ACC112 (cell line): ENCODE data around the gene C19orf81.
"Not testable (repeated sequence)": the region's sequence is repeated elsewhere in the genome, so short reads cannot be mapped to it uniquely, and the experiment has no call there.

ENCODE experiments used
- H2AFZ ChIP-seq: fragments of 200-600 bp; sonication (generic); one replicate; pipeline ENCODE4 v1.6.0; 2017; ENCODE audit warnings: antibody characterized with exemption, low read length; ENCODE audit not compliant: unreplicated experiment
- H3K27ac ChIP-seq: fragments of 200-600 bp; sonication (generic); 2 replicates; pipeline ENCODE4 v1.5.1; 2014; ENCODE audit warnings: low read depth, mild to moderate bottlenecking, antibody characterized with exemption, low read length, moderate library complexity
- H3K27me3 ChIP-seq: fragments of 200-600 bp; sonication (generic); 2 replicates; pipeline ENCODE4 v1.6.1; 2014; ENCODE audit warnings: mild to moderate bottlenecking, antibody characterized with exemption, low read length, moderate library complexity, mixed read lengths; ENCODE audit not compliant: insufficient read depth
- H3K36me3 ChIP-seq: fragments of 200-600 bp; sonication (generic); 2 replicates; pipeline ENCODE4 v1.6.1; 2016; ENCODE audit warnings: mild to moderate bottlenecking, antibody characterized with exemption, low read length, moderate library complexity, mixed read lengths; ENCODE audit not compliant: insufficient read depth
- H3K4me1 ChIP-seq: fragments of 200-600 bp; sonication (generic); one replicate; pipeline ENCODE4 v1.6.1; 2016; ENCODE audit warnings: low read length, mixed read lengths; ENCODE audit not compliant: insufficient read depth, unreplicated experiment, control insufficient read depth
- H3K4me3 ChIP-seq: fragments of 200-600 bp; sonication (generic); 2 replicates; pipeline ENCODE4 v1.5.1; 2014; ENCODE audit warnings: mild to moderate bottlenecking, low read depth, low read length
- H3K79me2 ChIP-seq: fragments of 200-600 bp; sonication (generic); one replicate; pipeline ENCODE4 v1.6.0; 2016; ENCODE audit warnings: low read length; ENCODE audit not compliant: control insufficient read depth, unreplicated experiment, insufficient read depth

The C19orf81 gene

DNA sequence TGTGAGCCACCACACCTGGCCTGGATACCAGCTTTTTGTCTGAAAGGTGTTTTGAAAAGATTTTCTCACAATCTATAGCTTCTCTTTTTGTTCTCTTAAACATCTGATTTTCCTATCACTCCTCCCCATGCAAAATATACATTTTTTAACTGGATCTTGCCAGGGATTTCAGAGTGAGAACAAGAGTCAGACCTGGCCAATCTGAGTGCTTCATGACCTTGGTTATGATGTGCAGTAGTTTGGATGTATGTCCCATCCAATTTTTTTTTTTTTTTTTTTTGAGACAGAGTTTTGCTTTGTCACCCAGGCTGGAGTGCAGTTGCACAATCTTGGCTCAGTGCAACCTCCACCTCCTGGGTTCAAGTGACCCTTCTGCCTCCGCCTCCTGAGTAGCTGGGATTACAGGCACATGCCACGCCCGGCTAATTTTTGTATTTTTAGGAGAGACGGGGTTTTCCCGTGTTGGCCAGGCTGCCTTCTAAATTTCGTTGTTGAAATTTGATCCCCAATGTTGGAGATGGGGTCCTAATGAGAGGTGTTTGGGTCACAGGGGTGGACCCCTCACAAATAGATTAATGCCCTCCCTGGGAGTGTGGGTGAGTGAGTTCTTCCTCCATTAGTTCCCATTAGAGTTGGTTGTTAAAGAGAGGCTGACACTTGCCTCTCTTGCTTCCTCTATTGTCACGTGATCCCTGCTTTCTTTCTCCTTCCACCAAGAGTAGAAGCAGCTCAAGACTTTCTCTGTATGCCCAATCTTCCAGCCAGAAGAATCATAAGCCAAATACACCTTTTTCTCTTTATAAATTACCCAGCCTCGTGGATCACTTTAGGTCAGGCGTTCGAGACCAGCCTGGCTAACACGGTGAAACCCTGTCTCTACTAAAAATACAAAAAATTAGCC lies 36.5 kb upstream of the C19orf81 start:
- H3K36me3 ChIP-seq, H3K79me2 ChIP-seq, H3K27ac ChIP-seq, H3K4me3 ChIP-seq, H2AFZ ChIP-seq, H3K27me3 ChIP-seq, H3K4me1 ChIP-seq: not testable (repeated sequence)

DNA sequence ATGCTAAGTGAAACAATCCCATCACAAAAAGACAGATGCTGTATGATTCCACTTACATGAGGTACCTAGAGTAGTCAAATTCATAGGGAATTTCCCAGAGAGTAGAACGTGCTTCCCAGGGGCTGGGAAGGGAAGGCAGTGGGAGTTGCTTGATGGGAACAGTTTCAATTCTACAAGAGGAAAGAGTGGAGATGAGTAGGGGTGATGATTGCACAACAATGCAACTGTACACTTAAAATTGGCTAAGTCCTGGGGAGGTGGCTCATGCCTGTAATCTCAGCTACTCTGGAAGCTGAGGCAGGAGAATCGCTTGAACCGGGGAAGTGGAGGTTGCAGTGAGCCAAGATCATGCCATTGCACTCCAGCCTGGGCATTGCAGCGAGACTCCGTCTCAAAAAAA lies 30.9 kb upstream of the C19orf81 start:
- H2AFZ ChIP-seq, H3K4me3 ChIP-seq, H3K27me3 ChIP-seq, H3K36me3 ChIP-seq, H3K79me2 ChIP-seq, H3K4me1 ChIP-seq, H3K27ac ChIP-seq: not testable (repeated sequence)

DNA sequence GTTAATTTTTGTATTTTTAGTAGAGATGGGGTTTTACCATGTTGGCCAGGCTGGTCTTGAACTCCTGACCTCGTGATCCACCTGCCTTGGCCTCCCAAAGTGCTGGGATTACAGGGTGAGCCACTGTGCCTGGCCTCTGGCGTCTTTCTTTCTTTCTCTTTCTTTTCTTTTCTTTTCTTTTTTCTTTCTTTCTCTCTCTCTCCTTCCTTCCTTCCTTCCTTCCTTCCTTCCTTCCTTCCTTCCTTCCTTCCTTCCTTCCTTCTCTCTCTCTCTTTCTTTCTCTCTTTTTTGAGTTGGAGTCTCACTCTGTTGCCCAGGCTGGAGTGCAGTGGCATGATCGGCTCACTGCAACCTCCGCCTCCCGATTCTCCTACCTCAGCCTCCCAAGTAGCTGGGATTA lies 30.1 kb upstream of the C19orf81 start:
- not testable (repeated sequence) for H3K36me3 ChIP-seq, H3K27me3 ChIP-seq, H3K4me3 ChIP-seq, H2AFZ ChIP-seq, H3K4me1 ChIP-seq, H3K79me2 ChIP-seq, H3K27ac ChIP-seq

DNA sequence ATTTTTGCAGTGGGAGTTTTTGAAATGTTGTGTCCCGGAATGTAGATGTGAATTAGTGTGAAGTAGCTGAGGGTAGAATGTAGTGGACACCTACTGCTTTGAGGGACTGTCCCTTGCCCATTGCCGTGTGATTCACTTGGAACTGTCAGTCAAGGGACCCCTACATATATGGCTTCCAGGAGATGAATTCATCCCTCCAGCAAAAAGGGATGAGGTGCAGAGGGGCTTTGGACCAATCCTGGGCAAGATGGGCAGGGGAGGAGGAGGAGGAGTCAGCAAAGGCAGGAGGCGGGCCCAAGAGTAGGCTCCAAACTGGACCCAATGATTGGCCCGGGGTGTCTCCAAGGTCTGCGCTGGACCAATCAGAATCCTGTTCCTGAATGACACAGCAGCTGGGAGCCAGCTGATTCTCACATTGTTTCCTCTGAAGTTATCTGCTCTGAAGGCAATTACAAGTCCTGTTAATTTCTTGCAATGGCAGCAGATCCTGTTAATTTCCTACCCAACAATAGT lies 28.8 kb upstream of the C19orf81 start:
- not testable (repeated sequence) for H3K27ac ChIP-seq, H3K79me2 ChIP-seq, H3K36me3 ChIP-seq, H3K4me1 ChIP-seq, H2AFZ ChIP-seq, H3K4me3 ChIP-seq, H3K27me3 ChIP-seq

DNA sequence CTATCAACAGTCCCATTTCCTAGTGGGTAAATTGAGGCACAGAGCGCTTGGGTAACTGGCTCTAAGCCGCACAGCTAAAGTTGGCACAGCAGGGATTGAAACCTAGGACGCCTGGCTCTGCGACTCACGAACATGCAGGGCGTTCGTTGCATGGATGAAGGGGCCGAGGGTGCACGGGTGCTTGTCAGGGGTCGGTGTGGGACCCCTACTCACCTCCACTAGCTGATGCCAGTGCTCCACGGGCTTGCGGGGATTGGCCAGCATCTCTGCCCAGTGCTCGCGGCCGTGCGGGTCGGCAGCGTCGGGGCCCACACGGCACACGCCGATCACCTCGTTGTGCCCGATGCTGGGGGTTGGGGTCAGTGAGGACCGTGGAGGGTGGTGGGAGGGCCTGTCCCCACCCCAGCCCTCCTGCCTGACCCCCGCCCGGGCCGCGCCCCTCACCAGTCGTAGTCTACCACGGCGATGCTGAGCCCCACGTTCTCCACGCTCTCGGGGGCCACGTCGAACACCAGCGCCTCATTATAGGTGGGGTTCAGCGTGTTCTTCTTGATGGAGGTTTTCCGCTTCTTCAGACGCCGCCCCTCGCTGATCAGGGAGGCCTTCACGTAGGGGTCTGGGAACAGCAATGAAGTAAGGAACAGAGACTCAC lies 24.2 kb upstream of the C19orf81 start:
- H3K27ac ChIP-seq = no peak overlapping the region
- H3K79me2 ChIP-seq = no peaks in the 10 kb centered on the region
- H2AFZ ChIP-seq = no peak overlapping the region

DNA sequence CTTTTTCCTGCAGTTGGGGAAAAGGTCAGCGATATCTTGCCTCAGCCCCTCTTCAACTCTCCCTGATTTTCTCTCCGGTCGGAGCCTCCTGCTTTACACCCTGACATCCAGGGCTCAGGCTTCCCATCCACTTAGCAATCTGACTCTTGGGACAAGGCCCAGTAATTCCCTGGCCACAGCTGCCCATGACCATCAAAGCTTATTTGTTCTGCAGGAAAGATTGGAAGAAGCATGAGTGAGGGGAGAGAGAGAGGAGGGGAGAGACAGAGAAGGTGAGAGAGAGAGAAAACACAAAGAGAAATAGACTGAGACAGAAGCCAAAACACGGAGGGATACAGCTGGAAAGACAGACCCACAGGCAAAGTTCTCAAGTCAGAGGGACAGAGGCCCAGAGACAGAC lies 23.2 kb upstream of the C19orf81 start:
- H2AFZ ChIP-seq = no peak overlapping the region

More for the DNA sequence above, 24.2 kb upstream of the C19orf81 start:
- no peaks in the 10 kb centered on the region for H3K27me3 ChIP-seq
- H3K36me3 ChIP-seq = no peaks in the 10 kb centered on the region
- no peak overlapping the region for H3K4me3 ChIP-seq
- no peaks in the 10 kb centered on the region for H3K4me1 ChIP-seq

DNA sequence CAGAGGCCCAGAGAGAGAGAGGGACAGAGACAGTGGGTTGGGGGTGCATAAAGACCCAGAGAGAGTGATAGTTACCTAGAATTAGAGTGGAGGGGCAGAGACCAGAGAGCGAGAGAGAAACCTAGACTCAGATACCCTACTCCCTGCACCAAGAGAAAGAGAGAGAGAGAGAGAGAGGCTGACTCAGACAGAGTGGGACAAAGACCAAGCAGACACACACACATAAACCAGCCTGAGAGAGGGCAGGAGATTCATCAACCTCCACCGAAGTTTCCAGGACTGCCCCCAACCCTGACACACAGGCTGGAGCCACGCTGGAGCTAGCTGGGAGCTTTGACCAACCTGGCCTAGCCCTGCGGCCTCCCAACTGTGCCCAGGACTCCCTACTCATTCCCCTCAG lies 22.4 kb upstream of the C19orf81 start:
- H3K79me2 ChIP-seq = no peaks in the 10 kb centered on the region
- no peak overlapping the region for H3K4me3 ChIP-seq
- H3K27me3 ChIP-seq = no peaks in the 10 kb centered on the region
- no peaks in the 10 kb centered on the region for H3K4me1 ChIP-seq
- H2AFZ ChIP-seq = no peak overlapping the region
- no peak overlapping the region for H3K27ac ChIP-seq
- no peaks in the 10 kb centered on the region for H3K36me3 ChIP-seq

More for the DNA sequence above, 23.2 kb upstream of the C19orf81 start:
- H3K27me3 ChIP-seq = no peaks in the 10 kb centered on the region
- H3K79me2 ChIP-seq = no peaks in the 10 kb centered on the region
- no peaks in the 10 kb centered on the region for H3K4me1 ChIP-seq
- H3K27ac ChIP-seq = no peak overlapping the region
- no peak overlapping the region for H3K4me3 ChIP-seq
- H3K36me3 ChIP-seq = no peaks in the 10 kb centered on the region

- Histone ChIP-seq H3K4me3 (no peak overlapping the region), H3K4me1 (no peaks in the 10 kb centered on the region), H3K79me2 (no peaks in the 10 kb centered on the region), H3K27ac (no peak overlapping the region), H3K27me3 (no peaks in the 10 kb centered on the region), H2AFZ (no peak overlapping the region), H3K36me3 (no peaks in the 10 kb centered on the region)
Observed at GRCh38 chr19:50628146-50628545, 21.1 kb upstream of the C19orf81 start.

DNA sequence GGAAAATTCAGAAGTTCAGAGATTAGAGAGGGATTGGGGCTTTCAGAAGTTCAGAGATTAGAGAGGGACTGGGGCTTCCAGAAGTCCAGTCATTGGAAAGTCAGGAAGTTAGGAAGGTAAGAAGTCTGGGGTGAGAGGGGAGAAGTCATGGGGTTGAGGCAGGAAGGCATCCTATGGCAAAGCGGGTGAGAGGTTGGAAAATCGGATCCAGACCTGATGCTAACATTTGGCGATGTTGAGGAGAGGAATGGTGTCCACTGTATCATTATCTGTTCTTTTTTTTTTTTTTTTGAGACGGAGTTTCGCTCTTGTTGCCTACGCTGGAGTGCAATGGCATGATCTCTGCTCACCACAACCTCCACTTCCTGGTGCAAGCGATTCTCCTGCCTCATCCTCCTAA lies 20.7 kb upstream of the C19orf81 start:
- Histone ChIP-seq H3K27ac (no peak overlapping the region), H3K79me2 (no peaks in the 10 kb centered on the region), H2AFZ (no peak overlapping the region), H3K27me3 (no peaks in the 10 kb centered on the region), H3K4me1 (no peaks in the 10 kb centered on the region), H3K4me3 (no peak overlapping the region), H3K36me3 (no peaks in the 10 kb centered on the region)

DNA sequence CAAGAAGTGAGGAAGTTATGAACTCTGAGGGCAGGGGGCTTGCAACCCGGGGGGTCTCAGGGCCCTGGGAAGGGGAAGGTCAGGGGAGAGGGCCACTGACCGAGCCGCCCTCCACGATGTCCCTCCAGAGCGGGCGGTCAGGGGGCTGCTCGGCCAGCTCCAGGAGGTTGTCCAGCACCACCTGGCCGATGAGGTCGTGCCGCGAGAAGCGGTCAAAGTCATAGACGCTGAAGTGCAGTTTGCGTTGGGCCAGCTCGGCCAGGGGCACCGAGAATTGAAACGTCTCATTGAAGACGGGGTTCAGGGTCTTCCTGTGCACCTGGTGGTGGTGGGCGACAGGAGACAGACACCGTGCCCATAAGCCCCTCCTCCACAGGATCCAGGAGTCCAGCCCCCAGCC lies 20.1 kb upstream of the C19orf81 start:
- no peaks in the 10 kb centered on the region for H3K27me3 ChIP-seq

DNA sequence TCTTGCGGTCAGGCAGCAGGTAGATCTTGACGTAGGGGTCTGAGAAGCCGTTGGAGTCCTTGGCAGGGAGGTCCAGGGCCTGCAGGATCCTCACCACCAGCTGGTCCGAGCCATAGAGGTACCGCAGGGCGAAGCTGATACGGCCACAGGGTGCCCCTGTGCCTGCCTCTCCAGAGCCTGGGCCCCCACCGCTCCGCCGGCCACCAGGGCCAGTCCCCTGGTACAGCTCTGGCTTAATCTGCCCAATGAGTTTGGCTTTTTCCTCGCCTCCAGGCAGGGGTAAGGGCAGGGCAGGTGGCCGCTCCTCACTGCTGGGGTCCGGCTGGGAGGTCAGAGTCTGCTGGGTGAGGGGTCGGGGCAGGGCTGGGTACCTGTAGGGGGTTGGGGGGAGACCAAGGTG lies 19.4 kb upstream of the C19orf81 start:
- H3K27ac ChIP-seq = no peak overlapping the region
- no peak overlapping the region for H3K4me3 ChIP-seq
- no peaks in the 10 kb centered on the region for H3K27me3 ChIP-seq
- no peaks in the 10 kb centered on the region for H3K4me1 ChIP-seq
- H3K79me2 ChIP-seq = no peaks in the 10 kb centered on the region
- H2AFZ ChIP-seq = no peak overlapping the region
- no peaks in the 10 kb centered on the region for H3K36me3 ChIP-seq

More for the DNA sequence above, 20.1 kb upstream of the C19orf81 start:
- H3K36me3 ChIP-seq = no peaks in the 10 kb centered on the region
- no peak overlapping the region for H3K4me3 ChIP-seq
- H2AFZ ChIP-seq = no peak overlapping the region
- no peaks in the 10 kb centered on the region for H3K79me2 ChIP-seq
- no peaks in the 10 kb centered on the region for H3K4me1 ChIP-seq
- H3K27ac ChIP-seq = no peak overlapping the region
